Stomach smooth muscle (tissue), 2 donors: ENCODE results near the gene FARP1.

Experiments used
- H3K27ac ChIP-seq: one replicate; pipeline ENCODE4 v1.7.0; 2013; ENCODE audit warnings: mild to moderate bottlenecking, low read length, inconsistent platforms
- H3K27me3 ChIP-seq, 2 donors: one replicate each; pipeline ENCODE4 v1.7.0; 2013; ENCODE audit warnings: low read length in 2 of 2; ENCODE audit not compliant: insufficient read depth in 2 of 2, control insufficient read depth in 1 of 2
- H3K36me3 ChIP-seq, 2 donors: one replicate each; pipeline ENCODE4 v1.7.0; 2013; ENCODE audit warnings: low read length in 2 of 2; ENCODE audit not compliant: control insufficient read depth in 2 of 2, insufficient read depth in 2 of 2
- H3K4me1 ChIP-seq: one replicate; pipeline ENCODE4 v1.7.0; 2013; ENCODE audit warnings: low read length; ENCODE audit not compliant: control insufficient read depth, insufficient read depth
- H3K4me3 ChIP-seq, 2 donors: one replicate each; pipeline ENCODE4 v1.7.0; 2013; ENCODE audit warnings: low read length in 2 of 2
- H3K9ac ChIP-seq, 2 donors: one replicate each; pipeline ENCODE4 v1.7.0; 2013; ENCODE audit warnings: low read length in 2 of 2, mild to moderate bottlenecking in 1 of 2
- H3K9me3 ChIP-seq, 2 donors: one replicate each; pipeline ENCODE4 v1.7.0; 2013; ENCODE audit warnings: low read length in 2 of 2; ENCODE audit not compliant: control insufficient read depth in 2 of 2
- donor health status: healthy.
- donor health status: Pancreatic carcinoma.

Gene FARP1

DNA sequence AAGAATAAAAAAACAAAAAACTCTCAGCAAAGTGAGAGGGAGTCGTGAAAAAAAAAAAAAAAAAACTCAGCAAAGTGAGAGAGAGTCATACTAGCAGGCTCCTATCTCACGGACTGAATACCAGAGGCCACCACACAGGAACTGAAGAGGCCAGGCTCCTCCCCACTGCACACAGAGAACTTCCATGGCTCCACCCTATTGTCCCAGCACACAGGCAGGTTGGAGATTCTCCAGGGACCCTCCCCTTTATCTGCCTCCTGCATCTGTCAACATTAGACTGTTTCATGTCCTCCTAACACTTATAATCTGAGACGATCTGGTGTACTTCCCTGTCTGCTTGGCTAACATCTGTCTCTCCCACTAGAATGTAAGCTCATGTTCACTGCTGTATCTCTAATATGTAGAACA lies 37.0 kb upstream of the FARP1 start:
- no peak overlapping the region for H3K27ac ChIP-seq
- H3K27me3 ChIP-seq: no peaks in the 10 kb centered on the region
- H3K4me1 ChIP-seq: no peaks in the 10 kb centered on the region
- H3K9ac ChIP-seq: no peak overlapping the region
- H3K9me3 ChIP-seq: no peaks in the 10 kb centered on the region
- H3K36me3 ChIP-seq: no peaks in the 10 kb centered on the region
- H3K4me3 ChIP-seq: no peak overlapping the region

DNA sequence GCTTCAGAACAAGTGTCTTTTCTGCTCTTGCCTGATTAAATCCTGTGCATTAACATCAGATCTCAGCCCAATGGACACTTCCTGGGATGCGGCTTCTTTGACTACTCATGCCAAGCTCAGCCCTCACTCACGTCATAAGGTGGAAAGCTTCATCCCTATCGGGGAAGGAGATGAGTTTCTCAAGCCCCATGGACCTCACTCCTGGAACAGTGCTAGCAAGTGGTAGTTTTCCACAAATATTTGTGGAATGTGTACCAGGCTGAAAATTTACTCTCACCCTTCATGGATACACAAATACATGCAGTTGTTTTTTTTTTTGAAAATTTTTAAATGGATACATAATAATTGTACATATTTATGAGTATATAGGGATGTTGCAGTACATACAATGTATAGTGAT lies 34.6 kb upstream of the FARP1 start:
- H3K4me1 ChIP-seq: no peaks in the 10 kb centered on the region
- H3K27me3 ChIP-seq: no peaks in the 10 kb centered on the region
- H3K9ac ChIP-seq: no peak overlapping the region
- H3K36me3 ChIP-seq: no peaks in the 10 kb centered on the region
- H3K4me3 ChIP-seq: no peak overlapping the region
- H3K27ac ChIP-seq: no peak overlapping the region
- H3K9me3 ChIP-seq: no peaks in the 10 kb centered on the region

DNA sequence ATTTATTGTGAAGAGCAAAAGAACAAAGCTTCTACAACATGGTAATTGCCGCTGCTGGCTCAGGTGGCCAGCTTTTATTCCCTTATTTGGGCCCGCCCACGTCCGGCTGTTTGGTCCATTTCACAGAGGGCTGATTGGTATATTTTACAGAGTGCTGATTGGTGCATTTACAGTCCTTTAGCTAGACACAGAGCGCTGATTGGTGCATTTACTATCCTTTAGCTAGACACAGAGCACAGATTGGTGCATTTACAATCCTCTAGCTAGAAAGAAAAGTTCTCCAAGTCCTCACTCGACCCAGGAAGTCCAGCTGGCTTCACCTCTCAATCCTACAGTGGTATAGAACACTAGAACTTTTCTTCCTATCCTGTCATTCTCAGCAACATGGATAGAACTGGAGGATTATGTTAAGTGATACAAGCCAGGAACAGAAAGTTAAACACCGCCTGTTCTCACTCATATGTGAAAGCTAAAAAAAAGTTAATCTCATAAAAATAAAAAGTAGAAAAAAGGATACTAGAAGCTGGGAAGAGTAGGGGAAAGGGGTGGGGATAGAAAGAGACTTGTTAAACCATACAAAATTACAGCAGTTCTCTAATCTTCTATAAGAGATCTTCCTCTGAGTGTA lies 33.6 kb upstream of the FARP1 start:
- H3K27me3 ChIP-seq: no peaks in the 10 kb centered on the region
- H3K4me1 ChIP-seq: no peaks in the 10 kb centered on the region
- H3K9ac ChIP-seq: no peak overlapping the region
- H3K4me3 ChIP-seq: no peak overlapping the region
- H3K27ac ChIP-seq: no peak overlapping the region
- no peaks in the 10 kb centered on the region for H3K9me3 ChIP-seq
- H3K36me3 ChIP-seq: no peaks in the 10 kb centered on the region

GRCh38 chr13:98110749-98111148 lies 32.1 kb upstream of the FARP1 start:
- H3K27ac ChIP-seq: no peak overlapping the region
- H3K4me1 ChIP-seq: no peaks in the 10 kb centered on the region
- H3K4me3 ChIP-seq: no peak overlapping the region
- H3K36me3 ChIP-seq: no peaks in the 10 kb centered on the region
- H3K27me3 ChIP-seq: no peaks in the 10 kb centered on the region
- no peak overlapping the region for H3K9ac ChIP-seq
- no peaks in the 10 kb centered on the region for H3K9me3 ChIP-seq

DNA sequence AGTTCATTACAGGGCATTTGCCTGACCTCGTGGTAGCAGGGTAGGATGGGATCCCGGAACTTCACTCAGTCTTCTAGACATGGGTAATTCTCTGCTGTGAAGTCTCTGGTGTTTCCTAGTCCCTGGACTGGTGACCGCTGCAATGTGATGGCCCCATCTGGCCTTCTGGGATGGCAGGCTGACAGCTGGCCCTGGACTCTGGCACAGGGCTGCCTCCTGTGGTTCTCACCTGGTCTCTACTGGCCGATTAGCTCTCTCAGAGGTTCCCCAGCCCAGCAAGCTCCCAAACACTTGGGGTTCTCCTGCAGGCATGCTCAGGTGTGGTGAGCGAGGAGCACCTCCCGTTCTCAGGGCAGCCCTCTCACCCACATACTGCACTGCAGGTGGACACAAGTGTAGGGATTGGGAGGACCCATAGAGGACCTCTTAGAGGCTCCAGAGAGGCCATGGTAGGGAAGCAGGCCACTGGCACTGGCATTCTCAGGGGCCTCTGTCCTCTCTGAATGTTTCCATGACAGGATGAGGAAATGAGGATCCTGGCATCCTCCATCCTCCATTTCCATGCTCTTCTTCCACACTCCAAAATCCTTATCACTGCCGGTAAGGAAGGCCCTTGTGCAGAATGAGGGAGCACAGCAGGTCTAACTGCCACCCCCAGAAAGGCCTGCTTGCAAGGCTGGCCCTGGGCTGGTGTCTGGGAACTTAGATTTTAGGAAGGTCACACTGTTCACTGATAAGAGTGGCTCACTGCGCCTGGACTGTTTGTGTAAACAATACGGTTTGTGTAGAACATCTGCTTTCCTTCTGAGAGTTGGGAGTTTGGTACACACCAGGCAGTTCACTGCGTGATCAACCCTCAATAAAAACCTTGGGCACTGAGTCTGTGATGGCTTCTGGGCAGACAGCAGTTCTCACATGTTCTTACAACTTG lies 31.5 kb upstream of the FARP1 start:
- Histone ChIP-seq H3K4me1 (no peaks in the 10 kb centered on the region), H3K27me3 (no peaks in the 10 kb centered on the region), H3K36me3 (no peaks in the 10 kb centered on the region), H3K27ac (no peak overlapping the region), H3K9me3 (no peaks in the 10 kb centered on the region), H3K4me3 (no peak overlapping the region), H3K9ac (no peak overlapping the region)

DNA sequence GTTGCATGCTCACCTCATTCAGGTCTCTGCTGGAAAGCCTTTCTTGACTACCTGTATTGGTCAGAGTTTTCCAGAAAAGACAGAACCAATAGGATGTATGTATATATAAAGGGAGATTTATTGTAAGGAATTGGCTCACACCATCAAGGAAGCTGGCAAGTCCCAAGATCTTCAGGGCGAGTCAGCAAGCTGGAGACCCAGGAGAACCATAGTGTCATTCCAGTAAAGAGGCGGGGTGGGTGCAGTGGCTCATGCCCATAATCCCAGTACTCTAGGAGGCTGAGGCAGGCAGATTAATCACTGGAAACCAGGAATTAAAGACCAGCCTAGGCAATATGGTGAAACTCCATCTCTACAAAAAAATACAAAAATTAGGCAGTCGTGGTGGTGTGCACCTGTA lies 30.4 kb upstream of the FARP1 start:
- Histone ChIP-seq H3K9ac (no peak overlapping the region), H3K27me3 (no peaks in the 10 kb centered on the region), H3K4me1 (no peaks in the 10 kb centered on the region), H3K36me3 (no peaks in the 10 kb centered on the region), H3K27ac (no peak overlapping the region), H3K9me3 (no peaks in the 10 kb centered on the region), H3K4me3 (no peak overlapping the region)

DNA sequence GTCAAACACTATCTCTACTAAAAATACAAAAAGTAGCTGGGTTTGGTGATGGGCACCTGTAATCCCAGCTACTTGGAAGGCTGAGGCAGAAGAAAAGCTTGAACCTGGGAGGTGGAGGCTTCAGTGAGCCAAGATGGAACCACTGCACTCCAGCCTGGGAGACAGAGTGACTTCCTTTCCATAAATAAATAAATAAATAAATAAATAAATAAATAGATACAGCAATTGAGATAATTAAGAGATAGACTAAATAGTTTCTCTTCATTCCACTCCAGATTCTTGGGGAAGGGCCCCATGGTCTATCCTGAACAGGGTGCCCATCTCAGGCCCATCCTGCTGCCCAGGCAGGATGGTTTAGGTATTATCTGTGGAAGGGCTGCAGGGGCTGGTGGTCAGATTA lies 24.0 kb upstream of the FARP1 start:
- Histone ChIP-seq H3K9me3 (peaks cover 0 to 4% of the 10 kb centered on the region in 2 donors), H3K4me3 (no peak overlapping the region), H3K27me3 (no peaks in the 10 kb centered on the region), H3K27ac (no peak overlapping the region), H3K4me1 (no peaks in the 10 kb centered on the region), H3K9ac (no peak overlapping the region), H3K36me3 (no peaks in the 10 kb centered on the region)

DNA sequence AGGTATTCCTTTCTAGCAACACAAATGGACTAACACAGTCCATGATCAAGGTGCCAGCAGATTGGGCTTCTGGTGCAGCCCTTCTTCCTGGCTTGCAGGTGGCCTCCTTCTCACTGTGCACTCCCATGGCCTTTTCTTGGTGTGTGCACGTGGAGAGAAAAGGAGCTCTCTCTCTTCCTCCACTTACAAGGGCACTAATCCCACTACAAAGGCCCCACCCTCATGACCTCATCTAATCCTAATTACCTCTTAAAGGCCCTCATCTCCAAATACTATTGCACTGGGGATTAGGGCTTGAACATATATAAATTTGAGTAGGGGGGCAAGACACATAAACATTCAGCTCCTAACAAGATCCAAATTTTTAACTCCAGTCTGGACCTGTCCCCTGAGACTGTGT lies 19.7 kb upstream of the FARP1 start:
- H3K9ac ChIP-seq: no peak overlapping the region
- no peak overlapping the region for H3K27ac ChIP-seq
- no peak overlapping the region for H3K4me3 ChIP-seq
- no peaks in the 10 kb centered on the region for H3K27me3 ChIP-seq
- H3K36me3 ChIP-seq: no peaks in the 10 kb centered on the region
- peaks cover 0 to 4% of the 10 kb centered on the region in 2 donors for H3K9me3 ChIP-seq
- no peaks in the 10 kb centered on the region for H3K4me1 ChIP-seq

DNA sequence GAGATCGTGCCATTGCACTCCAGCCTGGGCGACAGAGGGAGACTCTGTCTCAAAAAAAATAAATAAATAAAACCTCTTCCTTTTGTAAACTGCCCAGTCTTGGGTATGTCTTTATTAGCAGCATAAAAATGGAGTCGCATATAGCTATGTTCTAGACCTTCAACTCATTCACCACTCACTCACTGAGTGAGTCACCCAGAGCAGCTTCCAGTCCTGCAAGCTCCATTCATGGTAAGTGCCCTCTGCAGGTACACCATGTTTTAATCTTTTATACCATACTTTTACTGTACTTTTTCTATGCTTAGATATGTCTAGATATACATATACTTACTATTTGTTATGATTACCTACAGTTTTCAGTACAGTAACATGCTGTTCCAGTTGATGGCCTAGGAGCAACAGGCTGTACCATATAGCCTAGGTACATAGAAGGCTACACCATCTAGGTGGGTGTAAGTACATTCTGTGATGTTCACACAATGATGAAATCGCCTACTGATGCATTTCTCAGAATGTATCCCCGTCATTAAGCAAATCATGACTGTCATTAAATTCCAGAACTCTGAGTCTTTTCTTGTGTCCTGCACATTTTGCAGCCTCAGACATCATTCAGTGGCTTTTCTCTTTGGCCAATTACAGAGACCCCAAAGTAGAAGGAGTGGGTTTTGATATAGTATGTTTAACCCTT lies 13.7 kb upstream of the FARP1 start:
- H3K4me1 ChIP-seq: no peaks in the 10 kb centered on the region
- no peak overlapping the region for H3K27ac ChIP-seq

DNA sequence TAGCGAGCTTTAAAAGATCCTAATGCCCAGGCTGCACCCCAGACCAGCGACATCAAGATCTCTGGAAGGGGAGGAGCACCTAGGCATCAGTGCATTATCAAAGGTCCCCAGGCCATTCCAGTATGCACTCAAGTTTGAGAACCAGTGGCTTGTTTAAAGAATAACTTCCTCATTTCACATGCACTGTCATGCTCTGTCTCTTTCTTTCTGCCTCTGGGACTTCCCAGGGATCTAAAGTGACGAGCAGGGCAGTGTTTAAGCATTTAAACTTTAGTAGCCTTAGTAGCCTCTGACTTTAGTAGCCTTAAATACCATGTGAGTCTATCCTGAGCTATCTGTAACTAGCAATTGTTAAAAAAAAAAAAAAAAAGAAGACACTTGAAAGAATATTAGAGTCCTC lies 8.9 kb upstream of the FARP1 start:
- Histone ChIP-seq H3K4me1 (no peaks in the 10 kb centered on the region), H3K4me3 (no peak overlapping the region), H3K9me3 (no peaks in the 10 kb centered on the region), H3K9ac (no peak overlapping the region), H3K27me3 (no peaks in the 10 kb centered on the region), H3K36me3 (no peaks in the 10 kb centered on the region), H3K27ac (no peak overlapping the region)

More for the DNA sequence above, 13.7 kb upstream of the FARP1 start:
- Histone ChIP-seq H3K9ac (no peak overlapping the region), H3K36me3 (no peaks in the 10 kb centered on the region), H3K9me3 (no peaks in the 10 kb centered on the region), H3K27me3 (no peaks in the 10 kb centered on the region), H3K4me3 (no peak overlapping the region)
